ENCODE results near the gene PIEZO2. TPM values are rescaled to one million over a fixed set of nuclear protein-coding genes. Genes with fewer than 3 reads are reported as not detected.
"Not testable (repeated sequence)": the region's sequence is repeated elsewhere in the genome, so short reads cannot be mapped to it uniquely, and the experiment has no call there.

Gene PIEZO2
- total RNA-seq, 1 donor from 2014 or later: 3.1 TPM

GRCh38 chr18:10688766-10689165, 460.6 kb downstream of the PIEZO2 start:
- no peak for DNase-seq (ENCODE audit: low spot score)

GRCh38 chr18:10687161-10687925, 462.0 kb downstream of the PIEZO2 start:
- DNase-seq (ENCODE audit: low spot score): no peak

- DNase-seq (ENCODE audit: low spot score): no peak
These were observed 463.1 kb downstream of the PIEZO2 start for GRCh38 chr18:10686308-10686707.

GRCh38 chr18:10685484-10685883, 463.9 kb downstream of the PIEZO2 start:
- DNase-seq (ENCODE audit: low spot score): no peak

GRCh38 chr18:10682368-10682714, 467.0 kb downstream of the PIEZO2 start:
- no peak for DNase-seq (ENCODE audit: low spot score)

- no peak for DNase-seq (ENCODE audit: low spot score)
These were observed 467.6 kb downstream of the PIEZO2 start for GRCh38 chr18:10681581-10682367.

GRCh38 chr18:10680271-10680596, 469.1 kb downstream of the PIEZO2 start:
- DNase-seq (ENCODE audit: low spot score): no peak

GRCh38 chr18:10679557-10680270, 469.7 kb downstream of the PIEZO2 start:
- no peak for DNase-seq (ENCODE audit: low spot score)

GRCh38 chr18:10671441-10671840, 477.9 kb downstream of the PIEZO2 start:
- DNase-seq (ENCODE audit: low spot score): no peak

GRCh38 chr18:10670856-10671255, 478.5 kb downstream of the PIEZO2 start:
- no peak for DNase-seq (ENCODE audit: low spot score)

- DNase-seq (ENCODE audit: low spot score): no peak
These were observed 479.8 kb downstream of the PIEZO2 start for GRCh38 chr18:10669441-10670100.

GRCh38 chr18:10663750-10664149, 485.6 kb downstream of the PIEZO2 start:
- no peak for DNase-seq (ENCODE audit: low spot score)

GRCh38 chr18:10661317-10661716, 488.1 kb downstream of the PIEZO2 start:
- no peak for DNase-seq (ENCODE audit: low spot score)

GRCh38 chr18:10660179-10660884, 489.0 kb downstream of the PIEZO2 start:
- no peak for DNase-seq (ENCODE audit: low spot score)

- no peak for DNase-seq (ENCODE audit: low spot score)
These were observed 489.8 kb downstream of the PIEZO2 start for GRCh38 chr18:10659594-10659993.

GRCh38 chr18:10659000-10659399, 490.4 kb downstream of the PIEZO2 start:
- DNase-seq (ENCODE audit: low spot score): no peak

- DNase-seq (ENCODE audit: low spot score): not testable (repeated sequence)
These were observed 505.4 kb downstream of the PIEZO2 start for GRCh38 chr18:10644003-10644402.

- DNase-seq (ENCODE audit: low spot score): not testable (repeated sequence)
These were observed 506.3 kb downstream of the PIEZO2 start for GRCh38 chr18:10642915-10643524.

GRCh38 chr18:10638539-10638885, 510.9 kb downstream of the PIEZO2 start:
- not testable (repeated sequence) for DNase-seq (ENCODE audit: low spot score)

GRCh38 chr18:10637858-10638538, 511.4 kb downstream of the PIEZO2 start:
- not testable (repeated sequence) for DNase-seq (ENCODE audit: low spot score)

All from mesenteric fat pad (tissue), 1 donor.